Progenitor cell of endocrine pancreas (in vitro differentiated cells): ENCODE data around the gene NAV3. TPM values are rescaled to one million over a fixed set of nuclear protein-coding genes. Genes with fewer than 3 reads are reported as not detected.

ENCODE experiments used
- DNase-seq: peaks from one replicate; pipeline ENCODE4 v3.0.0; 2021; ENCODE audit warnings: low spot score; ENCODE audit not compliant: unreplicated experiment
- H3K27ac Mint-ChIP-seq: 2 replicates; pipeline ENCODE4 v1.8.0; 2021; ENCODE audit warnings: mild to moderate bottlenecking, moderate library complexity, mixed read lengths
- H3K27me3 Mint-ChIP-seq: 2 replicates; pipeline ENCODE4 v1.8.0; 2021; ENCODE audit warnings: mixed read lengths
- H3K36me3 Mint-ChIP-seq: 2 replicates; pipeline ENCODE4 v1.8.0; 2022; ENCODE audit warnings: mixed read lengths; ENCODE audit not compliant: insufficient read depth
- H3K4me1 Mint-ChIP-seq: 2 replicates; pipeline ENCODE4 v1.8.0; 2021; ENCODE audit warnings: low read depth, mixed read lengths
- H3K4me3 Mint-ChIP-seq: 2 replicates; pipeline ENCODE4 v1.8.0; 2021; ENCODE audit warnings: low read depth, mild to moderate bottlenecking, moderate library complexity, mixed read lengths
- H3K9me3 Mint-ChIP-seq: 2 replicates; pipeline ENCODE4 v1.8.0; 2021; ENCODE audit warnings: low read depth, mixed read lengths
- total RNA-seq: library from RNA; stranded (reverse); gene quantifications from 2 replicates; pipeline ENCODE4 v1.2.1, GENCODE V29; 2021
- TF ChIP-seq, protein P1 (sequence below): fragments of 200-600 bp; sonication (generic); IDR thresholded peaks from one replicate; pipeline ENCODE4 v1.5.0; 2021; ENCODE audit warnings: antibody characterized with exemption, mild to moderate bottlenecking; ENCODE audit not compliant: unreplicated experiment

Gene NAV3
- total RNA-seq, 1 donor from 2014 or later, result 11.5 TPM

DNA sequence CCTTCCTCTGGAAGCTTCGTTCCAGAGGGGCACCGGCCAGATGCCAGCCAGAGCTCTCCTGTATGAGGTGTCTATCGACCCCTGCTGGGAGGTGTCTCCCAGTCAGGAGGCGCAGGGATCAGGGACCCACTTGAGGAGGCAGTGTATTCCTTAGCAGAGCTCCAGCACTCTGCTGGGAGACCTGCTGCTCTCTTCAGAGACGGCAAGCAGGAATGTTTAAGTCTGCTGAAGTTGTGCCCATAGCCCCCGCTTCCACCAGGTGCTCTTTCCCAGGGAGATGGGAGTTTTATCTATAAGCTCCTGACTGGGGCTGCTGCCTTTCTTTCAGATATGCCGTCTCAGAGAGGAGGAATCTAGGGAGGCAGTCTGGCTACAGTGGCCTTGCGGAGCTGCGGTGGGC is 22.2 kb upstream of the NAV3 start:
- Mint-ChIP-seq H3K9me3 (peaks cover 31% of the 10 kb centered on the region), H3K27ac (no peak overlapping the region), H3K27me3 (no peaks in the 10 kb centered on the region), H3K4me3 (no peak overlapping the region), H3K36me3 (peaks cover 1% of the 10 kb centered on the region), H3K4me1 (no peaks in the 10 kb centered on the region)
- no peak for DNase-seq
- TF ChIP-seq, protein P1, sequence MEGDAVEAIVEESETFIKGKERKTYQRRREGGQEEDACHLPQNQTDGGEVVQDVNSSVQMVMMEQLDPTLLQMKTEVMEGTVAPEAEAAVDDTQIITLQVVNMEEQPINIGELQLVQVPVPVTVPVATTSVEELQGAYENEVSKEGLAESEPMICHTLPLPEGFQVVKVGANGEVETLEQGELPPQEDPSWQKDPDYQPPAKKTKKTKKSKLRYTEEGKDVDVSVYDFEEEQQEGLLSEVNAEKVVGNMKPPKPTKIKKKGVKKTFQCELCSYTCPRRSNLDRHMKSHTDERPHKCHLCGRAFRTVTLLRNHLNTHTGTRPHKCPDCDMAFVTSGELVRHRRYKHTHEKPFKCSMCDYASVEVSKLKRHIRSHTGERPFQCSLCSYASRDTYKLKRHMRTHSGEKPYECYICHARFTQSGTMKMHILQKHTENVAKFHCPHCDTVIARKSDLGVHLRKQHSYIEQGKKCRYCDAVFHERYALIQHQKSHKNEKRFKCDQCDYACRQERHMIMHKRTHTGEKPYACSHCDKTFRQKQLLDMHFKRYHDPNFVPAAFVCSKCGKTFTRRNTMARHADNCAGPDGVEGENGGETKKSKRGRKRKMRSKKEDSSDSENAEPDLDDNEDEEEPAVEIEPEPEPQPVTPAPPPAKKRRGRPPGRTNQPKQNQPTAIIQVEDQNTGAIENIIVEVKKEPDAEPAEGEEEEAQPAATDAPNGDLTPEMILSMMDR, result no peak

DNA sequence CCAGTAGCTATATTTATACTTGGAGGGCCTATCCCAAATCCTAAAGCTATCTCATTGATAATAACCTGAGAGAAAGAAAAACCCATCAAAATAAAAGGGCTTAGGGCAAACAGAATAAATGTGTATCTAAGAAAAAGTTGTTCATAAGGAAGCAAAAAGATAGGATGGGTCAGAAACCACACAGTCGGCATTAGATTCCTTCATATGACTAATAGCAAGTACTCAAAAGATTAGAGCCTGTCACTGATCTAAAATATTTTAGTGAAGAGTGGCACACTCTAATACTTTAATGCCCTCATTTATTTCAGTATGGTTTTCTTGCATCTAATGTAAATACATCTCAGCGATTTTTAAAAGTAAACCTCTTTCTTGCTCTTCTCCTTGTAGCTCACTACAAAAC is 17.1 kb upstream of the NAV3 start:
- TF ChIP-seq, protein P1, result no peak
- Mint-ChIP-seq H3K36me3 (no peaks in the 10 kb centered on the region), H3K9me3 (no peaks in the 10 kb centered on the region), H3K4me3 (no peak overlapping the region), H3K27me3 (no peaks in the 10 kb centered on the region), H3K4me1 (peaks cover 13% of the 10 kb centered on the region), H3K27ac (no peak overlapping the region)
- no peak for DNase-seq

- Mint-ChIP-seq H3K27me3 (no peaks in the 10 kb centered on the region), H3K4me1 (peaks cover 13% of the 10 kb centered on the region), H3K4me3 (no peak overlapping the region), H3K9me3 (no peaks in the 10 kb centered on the region), H3K27ac (no peak overlapping the region), H3K36me3 (no peaks in the 10 kb centered on the region)
- no peak for DNase-seq
- TF ChIP-seq, protein P1, result no peak
Observed at GRCh38 chr12:77814386-77814785, 16.3 kb upstream of the NAV3 start.

DNA sequence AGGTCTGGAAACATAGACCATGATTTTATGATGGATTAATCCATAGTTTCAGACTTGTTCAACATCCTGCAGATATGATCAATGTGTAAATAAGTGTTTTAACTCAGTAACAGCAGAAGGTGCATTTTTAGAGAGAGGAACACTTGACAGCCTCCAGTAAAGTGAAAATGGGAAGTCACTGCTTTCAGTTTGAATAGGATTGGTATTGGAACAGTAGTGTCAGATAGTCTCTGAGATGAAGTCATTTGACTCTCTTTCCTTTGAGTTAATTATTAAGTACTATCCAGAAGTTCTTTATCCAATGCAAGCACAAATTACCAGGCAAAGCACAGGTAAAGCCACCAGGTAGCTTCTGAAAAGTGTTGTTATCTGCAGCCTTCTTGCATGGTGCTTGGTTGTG is 14.5 kb upstream of the NAV3 start:
- Mint-ChIP-seq H3K27ac (peak overlapping the region; percentile 38), H3K36me3 (no peaks in the 10 kb centered on the region), H3K4me3 (no peak overlapping the region), H3K4me1 (peaks cover 13% of the 10 kb centered on the region), H3K9me3 (no peaks in the 10 kb centered on the region), H3K27me3 (no peaks in the 10 kb centered on the region)
- DNase-seq, result no peak
- TF ChIP-seq, protein P1, result no peak

DNA sequence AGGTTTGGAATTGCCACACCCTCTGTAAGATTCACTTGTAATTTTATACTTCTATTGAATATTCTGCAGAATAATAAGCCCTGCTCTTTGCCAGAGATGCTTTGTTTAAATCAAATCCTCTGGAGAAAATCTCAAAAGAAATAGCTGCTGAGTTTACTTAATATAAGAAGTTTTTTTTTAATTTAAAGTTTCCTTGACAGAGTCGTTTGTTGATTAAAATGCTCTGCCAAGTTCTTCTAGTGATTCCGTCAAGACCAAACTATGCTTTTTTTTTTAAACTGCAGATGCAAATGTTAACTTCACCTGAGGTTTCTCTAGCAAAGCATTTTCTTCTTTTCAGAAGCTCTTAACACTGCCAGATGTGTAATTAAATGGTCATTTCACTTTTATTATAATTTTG is 13.4 kb upstream of the NAV3 start:
- H3K27ac Mint-ChIP-seq, result no peak overlapping the region
- H3K4me1 Mint-ChIP-seq, result peaks cover 13% of the 10 kb centered on the region
- no peak overlapping the region for H3K4me3 Mint-ChIP-seq
- H3K36me3 Mint-ChIP-seq, result no peaks in the 10 kb centered on the region
- H3K9me3 Mint-ChIP-seq, result no peaks in the 10 kb centered on the region
- DNase-seq, result no peak
- TF ChIP-seq, protein P1, result no peak
- H3K27me3 Mint-ChIP-seq, result no peaks in the 10 kb centered on the region
